Neural cell (in vitro differentiated cells): Measurements from ENCODE around the gene PPM1N. TPM values are rescaled to one million over a fixed set of nuclear protein-coding genes. Genes with fewer than 3 reads are reported as not detected.

Experiments
- H2AFZ ChIP-seq: fragments of 200-600, 300-800 bp; sonication (generic), shearing (Covaris generic); 2 replicates; pipeline ENCODE4 v1.6.0; 2014; ENCODE audit warnings: low read depth, mild to moderate bottlenecking, antibody characterized with exemption, low read length, moderate library complexity
- H3F3A ChIP-seq: fragments of 200-600 bp; shearing (Covaris generic); 2 replicates; pipeline ENCODE4 v1.6.1; 2016; ENCODE audit warnings: mild to moderate bottlenecking, moderate library complexity, mixed read lengths, antibody characterized with exemption, low read length; ENCODE audit not compliant: insufficient read depth, poor library complexity, severe bottlenecking
- H3K27ac ChIP-seq: fragments of 200-600, 300-800 bp; sonication (generic), shearing (Covaris generic); 2 replicates; pipeline ENCODE4 v1.5.1; 2014; ENCODE audit warnings: mild to moderate bottlenecking, low read length, moderate library complexity
- H3K27me3 ChIP-seq: fragments of 300-800, 200-600 bp; sonication (generic), shearing (Covaris generic); 2 replicates; pipeline ENCODE4 v1.6.0; 2014; ENCODE audit warnings: mild to moderate bottlenecking, low read depth, low read length, moderate library complexity; ENCODE audit not compliant: insufficient read depth
- H3K36me3 ChIP-seq: fragments of 300-800, 200-600 bp; sonication (generic), shearing (Covaris generic); 2 replicates; pipeline ENCODE4 v1.5.1; 2014; ENCODE audit warnings: mild to moderate bottlenecking, antibody characterized with exemption, low read length, moderate library complexity; ENCODE audit not compliant: insufficient read depth
- H3K4me2 ChIP-seq: fragments of 300-800, 200-600 bp; sonication (generic), shearing (Covaris generic); 2 replicates; pipeline ENCODE4 v1.6.0; 2014; ENCODE audit warnings: mild to moderate bottlenecking, low read length
- H3K4me3 ChIP-seq: fragments of 300-800, 200-600 bp; sonication (generic), shearing (Covaris generic); 2 replicates; pipeline ENCODE4 v1.5.1; 2014; ENCODE audit warnings: mild to moderate bottlenecking, low read length, moderate library complexity
- H3K79me2 ChIP-seq: fragments of 200-600 bp; shearing (Covaris generic); replicated peaks from 2 replicates; pipeline ENCODE4 v1.6.0; 2014; ENCODE audit warnings: mild to moderate bottlenecking, low read length, moderate library complexity; ENCODE audit not compliant: insufficient read depth
- H3K9ac ChIP-seq: fragments of 300-800, 200-600 bp; sonication (generic), shearing (Covaris generic); 2 replicates; pipeline ENCODE4 v1.6.1; 2016; ENCODE audit warnings: mild to moderate bottlenecking, low read length, mixed read lengths
- H3K9me2 ChIP-seq: fragments of 200-600 bp; shearing (Covaris generic); 2 replicates; pipeline ENCODE4 v1.6.1; 2016; ENCODE audit warnings: mild to moderate bottlenecking, low read length, mixed read lengths; ENCODE audit not compliant: insufficient read depth
- H3K9me3 ChIP-seq: fragments of 200-600, 300-800 bp; sonication (generic), shearing (Covaris generic); 2 replicates; pipeline ENCODE4 v1.6.1; 2016; ENCODE audit warnings: mild to moderate bottlenecking, mixed run types, low read length, moderate library complexity, mixed read lengths
- H4K20me1 ChIP-seq: fragments of 200-600 bp; shearing (Covaris generic); 2 replicates; pipeline ENCODE4 v1.6.1; 2016; ENCODE audit warnings: mild to moderate bottlenecking, mixed run types; ENCODE audit not compliant: insufficient read depth
- EP300 ChIP-seq: fragments of 450-650 bp; conservative IDR thresholded peaks from 2 replicates; pipeline ENCODE4 v1.6.1; 2014; ENCODE audit warnings: antibody characterized with exemption, mild to moderate bottlenecking, moderate library complexity; ENCODE audit not compliant: poor library complexity, severe bottlenecking
- EZH2 ChIP-seq: fragments of 200-600, 300-800 bp; shearing (Covaris generic), sonication (generic); IDR thresholded peaks from 2 replicates; pipeline ENCODE4 v1.6.1; 2014; ENCODE audit warnings: antibody characterized with exemption, low read length, borderline replicate concordance, mild to moderate bottlenecking; ENCODE audit not compliant: insufficient read depth, poor library complexity, severe bottlenecking
- MXI1 ChIP-seq: fragments of 450-650 bp; conservative IDR thresholded peaks from 2 replicates; pipeline ENCODE4 v1.6.1; 2014; ENCODE audit warnings: antibody characterized with exemption, mild to moderate bottlenecking; ENCODE audit not compliant: poor library complexity, severe bottlenecking
- POLR2AphosphoS5 ChIP-seq: IDR thresholded peaks from 2 replicates; pipeline ENCODE4 v1.6.1; 2012
- RAD21 ChIP-seq: fragments of 450-650 bp; conservative IDR thresholded peaks from 2 replicates; pipeline ENCODE4 v1.6.1; 2014; ENCODE audit warnings: antibody characterized with exemption, mild to moderate bottlenecking, moderate library complexity
- REST ChIP-seq: IDR thresholded peaks from 2 replicates; pipeline ENCODE4 v1.6.1; 2012; ENCODE audit warnings: borderline replicate concordance
- SMC3 ChIP-seq: fragments of 450-650 bp; conservative IDR thresholded peaks from 2 replicates; pipeline ENCODE4 v1.6.1; 2014; ENCODE audit warnings: antibody characterized with exemption, mild to moderate bottlenecking, moderate library complexity; ENCODE audit not compliant: poor library complexity
- TAF1 ChIP-seq: IDR thresholded peaks from 2 replicates; pipeline ENCODE4 v1.6.1; 2012; ENCODE audit warnings: low read depth
- polyA plus RNA-seq: library from polyadenylated mRNA; depleted of rRNA; stranded (reverse); fragments of >200 nt; gene quantifications from 2 replicates; pipeline ENCODE4 v1.2.3, GENCODE V29; 2014
- TF ChIP-seq, protein P1 (sequence below): fragments of 450-650 bp; IDR thresholded peaks from 2 replicates; pipeline ENCODE4 v1.5.1; 2014; ENCODE audit warnings: antibody characterized with exemption, mild to moderate bottlenecking, moderate library complexity; ENCODE audit not compliant: poor library complexity, severe bottlenecking

PPM1N gene
- polyA plus RNA-seq, 1 donor from 2014 or later = 1.0 TPM

DNA sequence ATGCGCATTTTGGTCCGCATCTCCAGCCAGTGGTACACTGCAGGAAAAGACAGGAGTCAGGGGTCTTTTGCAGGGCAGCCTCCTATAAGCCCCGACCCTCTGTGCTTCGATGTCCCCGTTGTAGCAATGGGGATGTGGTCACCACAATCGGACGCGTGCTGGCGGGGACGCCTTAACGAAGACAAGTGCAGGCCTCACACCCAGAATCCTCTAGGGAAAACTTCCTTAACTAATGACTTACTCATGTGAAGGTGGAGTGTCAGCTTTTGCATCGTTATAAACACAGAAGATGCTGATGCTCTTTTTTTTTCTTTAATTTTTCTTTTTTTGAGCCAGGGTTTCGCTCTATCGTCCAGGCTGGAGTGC, 31.2 kb downstream of the PPM1N start:
- no peak overlapping the region for H3K4me2 ChIP-seq
- peak overlapping the region; percentile 31 for H3K9ac ChIP-seq
- TF ChIP-seq POLR2AphosphoS5 = no peak
- TF ChIP-seq TAF1 = no peak
- no peak for TF ChIP-seq RAD21
- TF ChIP-seq REST = no peak
- TF ChIP-seq EP300 = no peak
- TF ChIP-seq, protein P1, sequence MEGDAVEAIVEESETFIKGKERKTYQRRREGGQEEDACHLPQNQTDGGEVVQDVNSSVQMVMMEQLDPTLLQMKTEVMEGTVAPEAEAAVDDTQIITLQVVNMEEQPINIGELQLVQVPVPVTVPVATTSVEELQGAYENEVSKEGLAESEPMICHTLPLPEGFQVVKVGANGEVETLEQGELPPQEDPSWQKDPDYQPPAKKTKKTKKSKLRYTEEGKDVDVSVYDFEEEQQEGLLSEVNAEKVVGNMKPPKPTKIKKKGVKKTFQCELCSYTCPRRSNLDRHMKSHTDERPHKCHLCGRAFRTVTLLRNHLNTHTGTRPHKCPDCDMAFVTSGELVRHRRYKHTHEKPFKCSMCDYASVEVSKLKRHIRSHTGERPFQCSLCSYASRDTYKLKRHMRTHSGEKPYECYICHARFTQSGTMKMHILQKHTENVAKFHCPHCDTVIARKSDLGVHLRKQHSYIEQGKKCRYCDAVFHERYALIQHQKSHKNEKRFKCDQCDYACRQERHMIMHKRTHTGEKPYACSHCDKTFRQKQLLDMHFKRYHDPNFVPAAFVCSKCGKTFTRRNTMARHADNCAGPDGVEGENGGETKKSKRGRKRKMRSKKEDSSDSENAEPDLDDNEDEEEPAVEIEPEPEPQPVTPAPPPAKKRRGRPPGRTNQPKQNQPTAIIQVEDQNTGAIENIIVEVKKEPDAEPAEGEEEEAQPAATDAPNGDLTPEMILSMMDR = no peak
- no peak for TF ChIP-seq SMC3
- TF ChIP-seq MXI1 = no peak
- TF ChIP-seq EZH2 = no peak

GRCh38 chr19:45531349-45531748, 33.1 kb downstream of the PPM1N start:
- H3F3A ChIP-seq = no peaks in the 10 kb centered on the region
- peaks cover 8% of the 10 kb centered on the region for H3K27me3 ChIP-seq
- H3K36me3 ChIP-seq = no peaks in the 10 kb centered on the region
- H3K4me3 ChIP-seq = no peak overlapping the region
- no peaks in the 10 kb centered on the region for H3K9me3 ChIP-seq
- H3K9me2 ChIP-seq = no peaks in the 10 kb centered on the region
- H3K79me2 ChIP-seq = no peaks in the 10 kb centered on the region
- H3K4me2 ChIP-seq = no peak overlapping the region
- no peaks in the 10 kb centered on the region for H4K20me1 ChIP-seq
- no peak overlapping the region for H3K27ac ChIP-seq
- no peak overlapping the region for H2AFZ ChIP-seq
- no peak overlapping the region for H3K9ac ChIP-seq
- TF ChIP-seq RAD21 (no peak), POLR2AphosphoS5 (no peak)
- TF ChIP-seq, protein P1 = no peak

More for the DNA sequence above, 31.2 kb downstream of the PPM1N start:
- Histone ChIP-seq H4K20me1 (no peaks in the 10 kb centered on the region), H3K9me2 (no peaks in the 10 kb centered on the region), H3K4me3 (peak overlapping the region; percentile 63), H3F3A (no peaks in the 10 kb centered on the region), H3K9me3 (no peaks in the 10 kb centered on the region), H3K27me3 (peaks cover 8% of the 10 kb centered on the region), H3K36me3 (no peaks in the 10 kb centered on the region), H3K27ac (no peak overlapping the region), H2AFZ (no peak overlapping the region), H3K79me2 (no peaks in the 10 kb centered on the region)
